ENCODE measurements around the gene ACTL10.

- TF ChIP-seq CTCF (conservative IDR thresholded peaks at IDR 0.05; ENCODE audit: low read length) (no peak), EZH2phosphoT487 (IDR thresholded peaks at IDR 0.05; ENCODE audit: borderline replicate concordance) (no peak)
Observed at GRCh38 chr20:33622705-33623365, 43.9 kb upstream of the ACTL10 start.
